Uterus (tissue), 2 donors: Measurements from ENCODE around the gene CPEB3.

ENCODE experiments used
- POLR2A ChIP-seq, 2 donors: fragments of 450-650 bp; IDR thresholded peaks; one replicate each; pipeline ENCODE4 v1.6.1; 2016; ENCODE audit warnings: antibody characterized with exemption in 2 of 2, mild to moderate bottlenecking in 1 of 2, moderate library complexity in 1 of 2
- TF ChIP-seq, protein P1 (sequence below), 4 experiments: fragments of 200-600 bp in 2 of 4; fragments of 450-650 bp in 2 of 4; sonication (generic) in 2 of 4; IDR thresholded peaks; one replicate each; pipeline ENCODE4 v1.5.1; 2016 to 2019; ENCODE audit warnings: antibody characterized with exemption in 4 of 4, mild to moderate bottlenecking in 2 of 4, moderate library complexity in 1 of 4

DNA sequence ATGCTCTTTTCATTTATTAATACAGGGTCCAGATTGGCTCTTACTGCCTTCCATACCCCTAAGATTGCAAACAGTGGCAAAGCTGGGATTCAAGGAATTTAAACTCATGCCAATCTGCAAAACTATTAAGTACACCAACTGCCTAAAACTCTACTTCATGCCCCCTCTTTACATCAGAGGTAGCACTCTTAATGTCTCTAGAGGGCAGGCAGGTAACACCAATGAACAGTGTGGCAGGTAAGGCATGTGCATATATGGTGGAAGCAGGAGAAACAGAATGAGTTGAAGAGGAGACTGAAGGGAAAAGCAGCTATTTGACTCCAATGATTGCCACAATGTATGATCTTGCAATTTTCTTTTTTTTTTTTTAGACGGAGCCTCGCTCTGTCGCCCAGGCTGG is 210.6 kb downstream of the CPEB3 start:
- TF ChIP-seq, protein P1, sequence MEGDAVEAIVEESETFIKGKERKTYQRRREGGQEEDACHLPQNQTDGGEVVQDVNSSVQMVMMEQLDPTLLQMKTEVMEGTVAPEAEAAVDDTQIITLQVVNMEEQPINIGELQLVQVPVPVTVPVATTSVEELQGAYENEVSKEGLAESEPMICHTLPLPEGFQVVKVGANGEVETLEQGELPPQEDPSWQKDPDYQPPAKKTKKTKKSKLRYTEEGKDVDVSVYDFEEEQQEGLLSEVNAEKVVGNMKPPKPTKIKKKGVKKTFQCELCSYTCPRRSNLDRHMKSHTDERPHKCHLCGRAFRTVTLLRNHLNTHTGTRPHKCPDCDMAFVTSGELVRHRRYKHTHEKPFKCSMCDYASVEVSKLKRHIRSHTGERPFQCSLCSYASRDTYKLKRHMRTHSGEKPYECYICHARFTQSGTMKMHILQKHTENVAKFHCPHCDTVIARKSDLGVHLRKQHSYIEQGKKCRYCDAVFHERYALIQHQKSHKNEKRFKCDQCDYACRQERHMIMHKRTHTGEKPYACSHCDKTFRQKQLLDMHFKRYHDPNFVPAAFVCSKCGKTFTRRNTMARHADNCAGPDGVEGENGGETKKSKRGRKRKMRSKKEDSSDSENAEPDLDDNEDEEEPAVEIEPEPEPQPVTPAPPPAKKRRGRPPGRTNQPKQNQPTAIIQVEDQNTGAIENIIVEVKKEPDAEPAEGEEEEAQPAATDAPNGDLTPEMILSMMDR (IDR thresholded peaks at IDR 0.05) = no peak
- no peak for TF ChIP-seq POLR2A (IDR thresholded peaks at IDR 0.05)
